Measurements from ENCODE around the gene CCT8.
"Not testable (repeated sequence)": the region's sequence is repeated elsewhere in the genome, so short reads cannot be mapped to it uniquely, and the experiment has no call there.

Gene CCT8

GRCh38 chr21:29033871-29034270 lies 39.6 kb downstream of the CCT8 start:
- in situ Hi-C loops (cut with HindIII; ENCODE audit: low pct_ligation_motif_present, low pct_unique_long_range_greater_than_20kb, low sequenced_read_pairs) = no loop called here
- DNase-seq = no peak

GRCh38 chr21:29033301-29033700 lies 40.1 kb downstream of the CCT8 start:
- in situ Hi-C loops (cut with HindIII; ENCODE audit: low pct_ligation_motif_present, low pct_unique_long_range_greater_than_20kb, low sequenced_read_pairs) = no loop called here
- DNase-seq = no peak

- no peak for DNase-seq
- in situ Hi-C loops (cut with HindIII; ENCODE audit: low pct_ligation_motif_present, low pct_unique_long_range_greater_than_20kb, low sequenced_read_pairs) = no loop called here
Observed at GRCh38 chr21:29030909-29031308, 42.5 kb downstream of the CCT8 start.

- in situ Hi-C loops (cut with HindIII; ENCODE audit: low pct_ligation_motif_present, low pct_unique_long_range_greater_than_20kb, low sequenced_read_pairs) = no loop called here
- no peak for DNase-seq
Observed at GRCh38 chr21:29029524-29029923, 43.9 kb downstream of the CCT8 start.

GRCh38 chr21:29025328-29025713 lies 48.1 kb downstream of the CCT8 start:
- in situ Hi-C loops (cut with HindIII; ENCODE audit: low pct_ligation_motif_present, low pct_unique_long_range_greater_than_20kb, low sequenced_read_pairs) = no loop called here
- DNase-seq = peak; percentile 22

- DNase-seq = peak; percentile 97
- in situ Hi-C loops (cut with HindIII; ENCODE audit: low pct_ligation_motif_present, low pct_unique_long_range_greater_than_20kb, low sequenced_read_pairs) = no loop called here
Observed at GRCh38 chr21:29024474-29025327, 48.7 kb downstream of the CCT8 start, which contains the start of gene USP16. Gene USP16 (plus strand): TSS chr21:29024668. CDS start chr21:29027914, 3,246 bp downstream.

GRCh38 chr21:29022166-29022565 lies 51.3 kb downstream of the CCT8 start:
- in situ Hi-C loops (cut with HindIII; ENCODE audit: low pct_ligation_motif_present, low pct_unique_long_range_greater_than_20kb, low sequenced_read_pairs) = no loop called here
- no peak for DNase-seq

GRCh38 chr21:29018540-29018939 lies 54.9 kb downstream of the CCT8 start:
- in situ Hi-C loops (cut with HindIII; ENCODE audit: low pct_ligation_motif_present, low pct_unique_long_range_greater_than_20kb, low sequenced_read_pairs) = no loop called here
- peak; percentile 15 for DNase-seq

GRCh38 chr21:29017639-29018237 lies 55.7 kb downstream of the CCT8 start:
- DNase-seq = no peak

GRCh38 chr21:29011236-29011635 lies 62.2 kb downstream of the CCT8 start:
- DNase-seq; in situ Hi-C loops (cut with HindIII; ENCODE audit: low pct_ligation_motif_present, low pct_unique_long_range_greater_than_20kb, low sequenced_read_pairs): not testable (repeated sequence)

More at GRCh38 chr21:29017639-29018237, 55.7 kb downstream of the CCT8 start:
- in situ Hi-C loops (cut with HindIII; ENCODE audit: low pct_ligation_motif_present, low pct_unique_long_range_greater_than_20kb, low sequenced_read_pairs) = no loop called here

GRCh38 chr21:29008367-29008766 lies 65.1 kb downstream of the CCT8 start:
- in situ Hi-C loops (cut with HindIII; ENCODE audit: low pct_ligation_motif_present, low pct_unique_long_range_greater_than_20kb, low sequenced_read_pairs) = no loop called here
- no peak for DNase-seq

GRCh38 chr21:29007810-29008209 lies 65.6 kb downstream of the CCT8 start:
- in situ Hi-C loops (cut with HindIII; ENCODE audit: low pct_ligation_motif_present, low pct_unique_long_range_greater_than_20kb, low sequenced_read_pairs) = no loop called here
- DNase-seq = no peak

GRCh38 chr21:29007135-29007534 lies 66.3 kb downstream of the CCT8 start:
- no peak for DNase-seq

More at GRCh38 chr21:29007135-29007534, 66.3 kb downstream of the CCT8 start:
- in situ Hi-C loops (cut with HindIII; ENCODE audit: low pct_ligation_motif_present, low pct_unique_long_range_greater_than_20kb, low sequenced_read_pairs) = no loop called here
